OCI-LY3 (cell line): ENCODE results near the gene CMTR2.

Experiments used
- H2AFZ ChIP-seq: fragments of 200-600, 300-600 bp; shearing (Covaris generic); 2 replicates; pipeline ENCODE4 v1.6.0; 2014; ENCODE audit warnings: antibody characterized with exemption, low read depth, low read length
- H3K27ac ChIP-seq: fragments of 200-600, 300-600 bp; sonication (generic); 2 replicates; pipeline ENCODE4 v1.5.1; 2014; ENCODE audit warnings: mild to moderate bottlenecking, low read length, moderate library complexity, mixed read lengths
- H3K27me3 ChIP-seq: fragments of 200-600, 300-600 bp; sonication (generic); 2 replicates; pipeline ENCODE4 v1.6.1; 2014; ENCODE audit warnings: low read depth, low read length, mixed read lengths
- H3K36me3 ChIP-seq: fragments of 200-600, 300-600 bp; sonication (generic); replicated peaks from 2 replicates; pipeline ENCODE3; 2014; ENCODE audit warnings: low read depth, low read length, mixed read lengths
- H3K4me1 ChIP-seq: fragments of 300-600, 200-600 bp; sonication (generic); 2 replicates; pipeline ENCODE4 v1.6.1; 2014; ENCODE audit warnings: low read length, mixed read lengths
- H3K4me2 ChIP-seq: fragments of 200-600, 300-600 bp; sonication (generic); 2 replicates; pipeline ENCODE4 v1.6.1; 2014; ENCODE audit warnings: low read length, mixed read lengths
- H3K4me3 ChIP-seq: fragments of 300-600, 200-600 bp; sonication (generic); 2 replicates; pipeline ENCODE4 v1.5.1; 2014; ENCODE audit warnings: antibody characterized with exemption, mild to moderate bottlenecking, low read length, moderate library complexity
- H3K79me2 ChIP-seq: fragments of 300-600, 200-600 bp; shearing (Covaris generic); 2 replicates; pipeline ENCODE4 v1.6.1; 2014; ENCODE audit warnings: mild to moderate bottlenecking, low read length, mixed read lengths
- H3K9ac ChIP-seq: fragments of 300-600, 200-600 bp; shearing (Covaris generic); 2 replicates; pipeline ENCODE4 v1.6.0; 2014; ENCODE audit warnings: mild to moderate bottlenecking, low read length, moderate library complexity
- H3K9me3 ChIP-seq: fragments of 200-600, 300-600 bp; shearing (Covaris generic); 2 replicates; pipeline ENCODE4 v1.6.1; 2014; ENCODE audit warnings: low read length, mixed read lengths; ENCODE audit not compliant: insufficient read depth
- H4K20me1 ChIP-seq: fragments of 200-600, 300-600 bp; sonication (generic); 2 replicates; pipeline ENCODE4 v1.6.1; 2016; ENCODE audit warnings: low read length, mixed read lengths; ENCODE audit not compliant: insufficient read depth
- EZH2phosphoT487 ChIP-seq: fragments of 200-600 bp; shearing (Covaris generic); IDR thresholded peaks from 2 replicates; pipeline ENCODE4 v1.6.1; 2018; ENCODE audit warnings: antibody characterized with exemption, mixed run types, low read depth
- TF ChIP-seq, protein P1 (sequence below): fragments of 200-600, 300-600 bp; sonication (generic); IDR thresholded peaks from 2 replicates; pipeline ENCODE4 v1.5.1; 2014; ENCODE audit warnings: antibody characterized with exemption, low read length, low read depth

Gene CMTR2

DNA sequence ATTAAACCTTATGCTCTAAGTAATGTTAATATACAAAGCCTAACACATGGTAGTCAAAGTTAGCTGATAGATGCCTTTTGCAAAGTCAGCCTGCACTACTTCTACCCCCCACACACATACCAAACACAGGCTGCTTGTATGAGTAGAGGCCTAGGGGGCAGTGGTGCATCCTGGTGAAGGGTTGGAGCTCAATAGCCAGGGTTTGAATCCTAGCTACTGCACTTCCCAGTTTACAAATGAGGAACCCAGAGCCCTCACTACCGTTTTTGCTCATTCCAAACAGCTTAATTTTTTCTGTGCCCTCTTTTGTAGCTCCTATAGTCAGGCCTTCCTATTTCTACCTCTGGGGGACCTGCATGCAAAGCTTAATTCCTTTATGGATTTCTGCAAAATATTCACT lies 39.8 kb downstream of the CMTR2 start:
- H3K79me2 ChIP-seq, result no peaks in the 10 kb centered on the region
- no peak overlapping the region for H3K4me2 ChIP-seq
- no peak overlapping the region for H3K9ac ChIP-seq
- H4K20me1 ChIP-seq, result no peaks in the 10 kb centered on the region
- H3K36me3 ChIP-seq, result no peaks in the 10 kb centered on the region
- H3K27ac ChIP-seq, result no peak overlapping the region
- H3K9me3 ChIP-seq, result no peaks in the 10 kb centered on the region
- no peaks in the 10 kb centered on the region for H3K4me1 ChIP-seq
- no peak overlapping the region for H3K4me3 ChIP-seq
- no peak overlapping the region for H2AFZ ChIP-seq
- 0 out of 2 replicates have a peak, but pooled peaks cover 17% of the 10 kb centered on the region for H3K27me3 ChIP-seq
- TF ChIP-seq, protein P1, sequence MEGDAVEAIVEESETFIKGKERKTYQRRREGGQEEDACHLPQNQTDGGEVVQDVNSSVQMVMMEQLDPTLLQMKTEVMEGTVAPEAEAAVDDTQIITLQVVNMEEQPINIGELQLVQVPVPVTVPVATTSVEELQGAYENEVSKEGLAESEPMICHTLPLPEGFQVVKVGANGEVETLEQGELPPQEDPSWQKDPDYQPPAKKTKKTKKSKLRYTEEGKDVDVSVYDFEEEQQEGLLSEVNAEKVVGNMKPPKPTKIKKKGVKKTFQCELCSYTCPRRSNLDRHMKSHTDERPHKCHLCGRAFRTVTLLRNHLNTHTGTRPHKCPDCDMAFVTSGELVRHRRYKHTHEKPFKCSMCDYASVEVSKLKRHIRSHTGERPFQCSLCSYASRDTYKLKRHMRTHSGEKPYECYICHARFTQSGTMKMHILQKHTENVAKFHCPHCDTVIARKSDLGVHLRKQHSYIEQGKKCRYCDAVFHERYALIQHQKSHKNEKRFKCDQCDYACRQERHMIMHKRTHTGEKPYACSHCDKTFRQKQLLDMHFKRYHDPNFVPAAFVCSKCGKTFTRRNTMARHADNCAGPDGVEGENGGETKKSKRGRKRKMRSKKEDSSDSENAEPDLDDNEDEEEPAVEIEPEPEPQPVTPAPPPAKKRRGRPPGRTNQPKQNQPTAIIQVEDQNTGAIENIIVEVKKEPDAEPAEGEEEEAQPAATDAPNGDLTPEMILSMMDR, result no peak
- no peak for TF ChIP-seq EZH2phosphoT487

DNA sequence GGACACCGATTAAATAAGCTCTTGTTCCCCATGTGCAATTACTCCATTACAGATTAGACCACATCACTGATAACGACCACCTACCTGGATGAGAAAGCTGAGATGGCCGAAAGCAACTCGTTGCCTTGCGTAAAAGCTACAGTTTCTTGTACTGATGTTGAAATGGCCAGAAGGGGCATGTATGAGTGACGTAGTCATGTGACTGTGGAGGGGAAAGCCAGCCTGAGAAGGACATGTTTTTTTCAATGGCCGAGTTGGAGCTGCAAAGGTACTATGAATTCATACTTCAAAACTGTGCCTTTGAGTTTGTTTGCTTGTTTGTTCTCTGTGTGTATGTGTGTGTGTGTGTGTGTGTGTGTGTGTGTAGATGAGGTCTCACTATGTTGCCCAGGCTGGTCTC lies 41.7 kb downstream of the CMTR2 start:
- no peak overlapping the region for H3K4me2 ChIP-seq
- no peaks in the 10 kb centered on the region for H3K79me2 ChIP-seq
- H3K27ac ChIP-seq, result no peak overlapping the region
- no peak overlapping the region for H2AFZ ChIP-seq
- no peaks in the 10 kb centered on the region for H3K36me3 ChIP-seq
- H3K4me1 ChIP-seq, result no peaks in the 10 kb centered on the region
- H3K27me3 ChIP-seq, result 0 out of 2 replicates have a peak, but pooled peaks cover 17% of the 10 kb centered on the region
- no peak overlapping the region for H3K4me3 ChIP-seq
- H4K20me1 ChIP-seq, result no peaks in the 10 kb centered on the region
- H3K9me3 ChIP-seq, result no peaks in the 10 kb centered on the region
- H3K9ac ChIP-seq, result no peak overlapping the region
- TF ChIP-seq, protein P1, result no peak
- TF ChIP-seq EZH2phosphoT487, result no peak

DNA sequence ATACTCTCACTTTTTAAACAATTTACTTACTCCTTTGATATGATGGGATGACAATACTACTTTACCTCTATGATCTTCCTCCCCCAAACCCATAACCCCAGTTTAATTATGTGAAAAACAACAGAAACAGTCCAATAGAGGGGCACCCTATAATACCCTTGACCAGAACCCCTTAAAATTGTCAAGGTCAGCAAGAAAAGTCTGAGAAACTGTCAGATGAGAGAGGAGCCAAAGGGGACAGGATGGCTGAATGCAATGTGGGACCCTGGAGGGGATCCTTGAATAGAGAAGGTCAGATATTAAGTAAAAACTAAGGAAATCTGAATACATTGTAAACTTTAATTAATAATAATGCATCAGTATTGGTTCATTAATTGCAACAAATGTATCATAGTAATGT lies 42.9 kb downstream of the CMTR2 start:
- no peak for TF ChIP-seq EZH2phosphoT487
- no peak overlapping the region for H2AFZ ChIP-seq
- no peak overlapping the region for H3K9ac ChIP-seq
- no peaks in the 10 kb centered on the region for H3K36me3 ChIP-seq
- no peak overlapping the region for H3K27ac ChIP-seq
- H3K4me3 ChIP-seq, result no peak overlapping the region
- no peaks in the 10 kb centered on the region for H4K20me1 ChIP-seq
- no peaks in the 10 kb centered on the region for H3K4me1 ChIP-seq
- no peaks in the 10 kb centered on the region for H3K79me2 ChIP-seq
- H3K9me3 ChIP-seq, result no peaks in the 10 kb centered on the region
- 0 out of 2 replicates have a peak, but pooled peaks cover 11% of the 10 kb centered on the region for H3K27me3 ChIP-seq
- no peak overlapping the region for H3K4me2 ChIP-seq

DNA sequence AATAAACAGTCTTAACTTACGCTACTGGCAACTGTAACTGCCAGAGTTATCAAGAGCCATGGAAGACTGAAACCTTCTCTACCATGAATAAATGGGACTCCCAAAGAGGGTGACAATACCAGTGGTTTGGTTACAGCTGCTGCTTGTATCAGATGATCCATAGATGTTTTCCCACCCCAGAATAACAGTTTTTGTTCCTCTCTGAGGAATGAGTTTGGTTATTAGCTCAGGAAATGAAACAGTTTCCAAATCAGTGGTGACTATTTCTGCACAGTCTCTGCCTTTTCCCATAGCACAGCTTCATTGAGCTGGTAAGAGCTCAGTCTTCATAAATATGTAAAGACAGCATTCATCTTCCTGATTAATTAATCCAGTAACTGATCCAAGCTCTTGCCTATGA lies 44.7 kb downstream of the CMTR2 start:
- no peak overlapping the region for H3K4me3 ChIP-seq
- no peaks in the 10 kb centered on the region for H4K20me1 ChIP-seq
- H3K9me3 ChIP-seq, result no peaks in the 10 kb centered on the region
- H3K36me3 ChIP-seq, result no peaks in the 10 kb centered on the region
- H2AFZ ChIP-seq, result no peak overlapping the region
- H3K4me2 ChIP-seq, result no peak overlapping the region
- H3K9ac ChIP-seq, result no peak overlapping the region
- TF ChIP-seq EZH2phosphoT487, result no peak
- TF ChIP-seq, protein P1, result no peak
- H3K27ac ChIP-seq, result no peak overlapping the region
- H3K4me1 ChIP-seq, result no peaks in the 10 kb centered on the region
- no peaks in the 10 kb centered on the region for H3K79me2 ChIP-seq
- no peaks in the 10 kb centered on the region for H3K27me3 ChIP-seq

DNA sequence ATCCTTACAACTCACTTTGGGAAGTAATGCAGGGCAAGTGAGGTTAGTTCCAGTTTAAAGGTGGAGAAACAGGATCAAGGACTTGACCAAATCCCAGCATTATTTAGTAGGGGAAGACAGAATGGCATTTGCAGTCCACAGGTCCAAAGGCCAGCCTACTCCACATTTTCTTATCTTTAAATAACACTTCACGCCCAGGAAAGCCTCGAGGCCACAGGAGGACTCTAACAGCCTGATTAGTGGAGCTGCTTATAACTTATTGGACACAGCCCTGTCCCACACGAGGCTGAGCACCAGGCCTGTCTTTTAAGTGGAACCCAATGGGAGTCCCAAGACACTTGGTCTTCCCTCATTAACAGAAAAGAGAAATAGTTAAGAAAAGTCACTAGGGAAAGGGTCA lies 46.6 kb downstream of the CMTR2 start:
- no peak overlapping the region for H2AFZ ChIP-seq
- TF ChIP-seq, protein P1, result no peak
- TF ChIP-seq EZH2phosphoT487, result no peak
- no peak overlapping the region for H3K4me2 ChIP-seq

More for the DNA sequence above, 46.6 kb downstream of the CMTR2 start:
- H3K27ac ChIP-seq, result no peak overlapping the region
- no peak overlapping the region for H3K9ac ChIP-seq
- H3K4me3 ChIP-seq, result no peak overlapping the region
- H3K4me1 ChIP-seq, result no peaks in the 10 kb centered on the region
- no peaks in the 10 kb centered on the region for H4K20me1 ChIP-seq
- no peaks in the 10 kb centered on the region for H3K9me3 ChIP-seq
- no peaks in the 10 kb centered on the region for H3K79me2 ChIP-seq
- H3K36me3 ChIP-seq, result no peaks in the 10 kb centered on the region
- 0 out of 2 replicates have a peak, but pooled peaks cover 3% of the 10 kb centered on the region for H3K27me3 ChIP-seq
